K562 (cell line): ENCODE data around the gene HECW1. TPM values are rescaled to one million over a fixed set of nuclear protein-coding genes. Genes with fewer than 3 reads are reported as not detected.

Experiments used
- ATAC-seq: fragments of 200-7000 bp; cut with Tn5 transposase; 3 replicates; pipeline ENCODE4 v1.9.1; 2020; ENCODE audit warnings: moderate library complexity
- BruUV-seq: library from RNA; stranded (reverse); fragments of 400-500 nt; replicated peaks from 2 replicates; lab custom pipeline; 2021; lab: Mats Ljungman, UMichigan
- CTCF ChIA-PET: fragments of 300-600 bp; formaldehyde crosslinking; extraction: SDS; loops from one replicate; lab custom pipeline; 2021; ENCODE audit warnings: low intra/inter-chr PET ratio; lab: Yijun Ruan, JAX
- POLR2A ChIA-PET: fragments of 300-600, 350-650 bp; sonication (Branson Sonifier 250); formaldehyde crosslinking; extraction: SDS; loops from one replicate; lab custom pipeline; 2021; ENCODE audit warnings: antibody characterized with exemption, inconsistent platforms; lab: Yijun Ruan, JAX
- DNase-seq, 4 experiments: peaks; one replicate each; pipeline versions ENCODE4 v3.0.0 to v3.0.0-alpha.2; 2011 to 2018; ENCODE audit warnings: low spot score in 3 of 4, mixed read lengths in 3 of 4; ENCODE audit errors: extremely low read depth in 1 of 4
- FAIRE-seq: peaks from 2 replicates; lab custom pipeline; 2011; peaks lifted over from hg19 to GRCh38; lab: Jason Lieb, UNC
- H2AFZ ChIP-seq: 2 replicates; pipeline ENCODE4 v1.6.0; 2011; ENCODE audit warnings: low read depth, low read length, control low read depth, inconsistent platforms
- H3K27ac ChIP-seq: fragments of 200-600 bp; 3 replicates; pipeline ENCODE4 v1.8.0; 2011; ENCODE audit warnings: low read depth, mild to moderate bottlenecking, control low read depth, inconsistent platforms, low read length, moderate library complexity, mixed read lengths; ENCODE audit errors: extremely low read depth
- H3K27me3 ChIP-seq, 2 experiments: fragments of 300-600 bp in 1 of 2; 2 replicates in 1 of 2; 3 replicates in 1 of 2; pipeline versions ENCODE4 v1.6.0 to v1.8.0; 2011; ENCODE audit warnings: inconsistent platforms in 2 of 2, low read length in 2 of 2, mild to moderate bottlenecking in 1 of 2, mixed read lengths in 1 of 2, moderate library complexity in 1 of 2; ENCODE audit not compliant: control insufficient read depth in 2 of 2, insufficient read depth in 2 of 2
- H3K36me3 ChIP-seq: fragments of 300-600 bp; 3 replicates; pipeline ENCODE4 v1.8.0; 2011; ENCODE audit warnings: mild to moderate bottlenecking, low read length, inconsistent platforms; ENCODE audit not compliant: control insufficient read depth, insufficient read depth
- H3K4me1 ChIP-seq, 2 experiments: fragments of 200-600 bp in 1 of 2; replicated peaks in 1 of 2; 2 replicates in 1 of 2; 3 replicates in 1 of 2; pipeline versions ENCODE4 v1.5.1 to v1.8.0; 2011; ENCODE audit warnings: inconsistent platforms in 2 of 2, low read length in 2 of 2, mild to moderate bottlenecking in 1 of 2, mixed read lengths in 1 of 2, moderate library complexity in 1 of 2; ENCODE audit not compliant: control insufficient read depth in 2 of 2, insufficient read depth in 2 of 2
- H3K4me2 ChIP-seq: 2 replicates; pipeline ENCODE4 v1.6.1; 2011; ENCODE audit warnings: low read length, control low read depth, inconsistent platforms, mixed read lengths; ENCODE audit not compliant: insufficient read depth
- H3K4me3 ChIP-seq: fragments of 200-600 bp; sonication (generic), shearing (Covaris generic); 2 replicates; pipeline ENCODE4 v1.5.1; 2016; ENCODE audit warnings: control low read depth, inconsistent platforms
- H3K79me2 ChIP-seq: fragments of 200-600 bp; 3 replicates; pipeline ENCODE4 v1.8.0; 2011; ENCODE audit warnings: low read length, inconsistent platforms; ENCODE audit not compliant: control insufficient read depth, insufficient read depth
- H3K9ac ChIP-seq, 2 experiments: 2 replicates each; pipeline versions ENCODE4 v1.6.0 to v1.6.1; 2011; ENCODE audit warnings: low read depth in 2 of 2, low read length in 2 of 2, control low read depth in 1 of 2, inconsistent platforms in 1 of 2, mild to moderate bottlenecking in 1 of 2, mixed read lengths in 1 of 2; ENCODE audit not compliant: insufficient read depth in 1 of 2
- H3K9me1 ChIP-seq: one replicate; pipeline ENCODE4 v1.6.0; 2011; ENCODE audit warnings: inconsistent platforms, mild to moderate bottlenecking, low read length, moderate library complexity; ENCODE audit not compliant: control insufficient read depth, insufficient read depth
- H3K9me3 ChIP-seq: replicated peaks from 2 replicates; pipeline ENCODE4 v1.5.1; 2011; ENCODE audit warnings: low read depth, low read length, inconsistent platforms; ENCODE audit not compliant: control insufficient read depth, insufficient read depth
- H4K20me1 ChIP-seq: replicated peaks from 2 replicates; pipeline ENCODE4 v1.6.1; 2011; ENCODE audit warnings: low read length, inconsistent platforms, mixed read lengths; ENCODE audit not compliant: control insufficient read depth, insufficient read depth
- MTA3 ChIP-seq: fragments of 450-650 bp; formaldehyde crosslinking; IDR thresholded peaks from 2 replicates; pipeline ENCODE4 v1.6.1; 2017; ENCODE audit warnings: mild to moderate bottlenecking, borderline replicate concordance
- NCOA2 ChIP-seq, 2 experiments: fragments of 450-650 bp; IDR thresholded peaks; 2 replicates each; pipeline ENCODE4 v1.6.1; 2018; ENCODE audit warnings: mild to moderate bottlenecking in 2 of 2, moderate library complexity in 1 of 2; ENCODE audit not compliant: partially characterized antibody in 2 of 2
- NFXL1 ChIP-seq: fragments of 450-650 bp; formaldehyde crosslinking; IDR thresholded peaks from 2 replicates; pipeline ENCODE4 v1.4.0; 2021; ENCODE audit warnings: mild to moderate bottlenecking
- NUFIP1 ChIP-seq: fragments of 450-650 bp; IDR thresholded peaks from 2 replicates; pipeline ENCODE4 v1.6.1; 2018; ENCODE audit not compliant: partially characterized antibody
- RCOR1 ChIP-seq, 2 experiments: IDR thresholded peaks; 2 replicates each; pipeline ENCODE4 v1.6.1; 2012; ENCODE audit warnings: low read depth in 2 of 2, low read length in 2 of 2, borderline replicate concordance in 1 of 2, improper control_type of control experiment in 1 of 2
- SMAD4 ChIP-seq: fragments of 250-450 bp; sonication (Bioruptor Pico); conservative IDR thresholded peaks from 2 replicates; pipeline ENCODE4 v1.8.0; 2021; ENCODE audit warnings: inconsistent platforms, mild to moderate bottlenecking, moderate library complexity
- TAF7 ChIP-seq: fragments of 450-650 bp; IDR thresholded peaks from 2 replicates; pipeline ENCODE4 v1.6.1; 2016; ENCODE audit warnings: missing genetic modification characterization, missing compliant biosample characterization
- XRCC5 ChIP-seq: fragments of 200-400 bp; formaldehyde crosslinking; IDR thresholded peaks from 2 replicates; pipeline ENCODE4 v1.6.1; 2017; ENCODE audit warnings: low read depth, mild to moderate bottlenecking, low read length
- ZNF217 ChIP-seq: sonication (generic); formaldehyde crosslinking; IDR thresholded peaks from 2 replicates; pipeline ENCODE4 v1.8.0; 2022; ENCODE audit warnings: mild to moderate bottlenecking, missing genetic modification reagents
- ZNF224 ChIP-seq: sonication (generic); formaldehyde crosslinking; IDR thresholded peaks from 2 replicates; pipeline ENCODE4 v1.8.0; 2022; ENCODE audit warnings: mild to moderate bottlenecking, missing genetic modification reagents
- ZNF253 ChIP-seq: fragments of 250-450 bp; sonication (Bioruptor Pico); conservative IDR thresholded peaks from 2 replicates; pipeline ENCODE4 v1.6.1; 2021; ENCODE audit warnings: mild to moderate bottlenecking
- WGBS: fragments of 100-300 bp; shearing (Covaris generic); methylation state at CpG from one replicate; pipeline ENCODE4 v1.1.6; 2016; ENCODE audit warnings: low coverage, mixed read lengths; ENCODE audit not compliant: insufficient coverage; ENCODE audit errors: missing lambda C conversion rate; 5-methylcytosine and 5-hydroxymethylcytosine counted together
- in situ Hi-C: fragments of 300-500 bp; cut with MboI; formaldehyde crosslinking; loops from 4 replicates; pipeline ENCODE4 v1.15.0; 2018; ENCODE audit warnings: inconsistent platforms, mixed read lengths
- intact Hi-C: fragments of 100-400 bp; cut with micrococcal nuclease; formaldehyde crosslinking; loops from 2 replicates; pipeline ENCODE4 v1.14.2; 2022
- polyA plus RNA-seq, 8 experiments: library from polyadenylated mRNA; depleted of rRNA in 4 of 8; stranded (reverse) in 5 of 8; unstranded in 3 of 8; fragments of >200 nt; fragmentation: Nextera tagmentation in 2 of 8; fragmentation: Illumina TruSeq in 1 of 8; extraction: Ambion mirVana in 2 of 8; extraction: Trizol in 1 of 8; gene quantifications; 2 replicates each; pipeline versions ENCODE4 v1.2.1 to v1.2.3, GENCODE V29; 2011 to 2014; ENCODE audit warnings: inconsistent platforms in 1 of 8, missing spikeins in 1 of 8
- total RNA-seq, 7 experiments: library from RNA; depleted of rRNA in 6 of 7; stranded (reverse); fragments of >200 nt in 6 of 7; fragmentation: Illumina TruSeq in 2 of 7; extraction: Trizol in 2 of 7; gene quantifications; 2 replicates each; pipeline versions ENCODE4 v1.2.1 to v1.2.3, GENCODE V29; 2011 to 2021; ENCODE audit warnings: low replicate concordance in 1 of 7
- TF ChIP-seq, protein P1 (sequence below): sonication (generic); formaldehyde crosslinking; IDR thresholded peaks from 2 replicates; pipeline ENCODE4 v1.8.0; 2023; ENCODE audit warnings: missing genetic modification reagents, mild to moderate bottlenecking, borderline replicate concordance
- TF ChIP-seq, protein P2 (sequence below): sonication (generic); formaldehyde crosslinking; IDR thresholded peaks from 2 replicates; pipeline ENCODE4 v1.8.1; 2023; ENCODE audit warnings: mild to moderate bottlenecking, missing genetic modification reagents, moderate library complexity
- TF ChIP-seq, protein P3 (sequence below): sonication (generic); formaldehyde crosslinking; IDR thresholded peaks from 2 replicates; pipeline ENCODE4 v1.9.0; 2022; ENCODE audit warnings: mild to moderate bottlenecking, missing genetic modification reagents

Gene HECW1
- total and polyA plus RNA-seq, 9 of the 15 experiments (the other 6 are each of a cell fraction or from before 2014, with no cell fraction given): 0.07 to 0.31 (median 0.13) TPM; not detected in 4

DNA sequence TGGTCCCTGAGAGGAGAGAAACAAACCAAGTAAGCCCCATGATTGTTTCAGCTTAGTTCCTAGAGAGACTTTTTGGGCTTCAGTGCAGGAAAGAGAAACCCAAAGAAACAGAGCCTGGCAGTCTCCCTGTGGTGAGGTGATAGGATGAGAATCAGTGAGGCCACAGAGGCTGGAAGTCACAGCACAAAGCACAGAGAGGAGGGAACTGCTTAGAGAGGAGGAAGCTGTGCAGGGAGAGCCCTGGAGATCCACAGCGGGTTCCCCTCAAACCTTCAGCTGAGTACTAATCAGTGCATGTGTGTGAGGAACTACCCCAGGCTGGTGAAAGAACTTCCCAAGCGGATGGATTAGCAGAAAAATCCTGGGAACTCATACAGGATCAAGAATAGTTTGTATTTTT is 27.4 kb upstream of the HECW1 start (continued):
- TF ChIP-seq, protein P1, sequence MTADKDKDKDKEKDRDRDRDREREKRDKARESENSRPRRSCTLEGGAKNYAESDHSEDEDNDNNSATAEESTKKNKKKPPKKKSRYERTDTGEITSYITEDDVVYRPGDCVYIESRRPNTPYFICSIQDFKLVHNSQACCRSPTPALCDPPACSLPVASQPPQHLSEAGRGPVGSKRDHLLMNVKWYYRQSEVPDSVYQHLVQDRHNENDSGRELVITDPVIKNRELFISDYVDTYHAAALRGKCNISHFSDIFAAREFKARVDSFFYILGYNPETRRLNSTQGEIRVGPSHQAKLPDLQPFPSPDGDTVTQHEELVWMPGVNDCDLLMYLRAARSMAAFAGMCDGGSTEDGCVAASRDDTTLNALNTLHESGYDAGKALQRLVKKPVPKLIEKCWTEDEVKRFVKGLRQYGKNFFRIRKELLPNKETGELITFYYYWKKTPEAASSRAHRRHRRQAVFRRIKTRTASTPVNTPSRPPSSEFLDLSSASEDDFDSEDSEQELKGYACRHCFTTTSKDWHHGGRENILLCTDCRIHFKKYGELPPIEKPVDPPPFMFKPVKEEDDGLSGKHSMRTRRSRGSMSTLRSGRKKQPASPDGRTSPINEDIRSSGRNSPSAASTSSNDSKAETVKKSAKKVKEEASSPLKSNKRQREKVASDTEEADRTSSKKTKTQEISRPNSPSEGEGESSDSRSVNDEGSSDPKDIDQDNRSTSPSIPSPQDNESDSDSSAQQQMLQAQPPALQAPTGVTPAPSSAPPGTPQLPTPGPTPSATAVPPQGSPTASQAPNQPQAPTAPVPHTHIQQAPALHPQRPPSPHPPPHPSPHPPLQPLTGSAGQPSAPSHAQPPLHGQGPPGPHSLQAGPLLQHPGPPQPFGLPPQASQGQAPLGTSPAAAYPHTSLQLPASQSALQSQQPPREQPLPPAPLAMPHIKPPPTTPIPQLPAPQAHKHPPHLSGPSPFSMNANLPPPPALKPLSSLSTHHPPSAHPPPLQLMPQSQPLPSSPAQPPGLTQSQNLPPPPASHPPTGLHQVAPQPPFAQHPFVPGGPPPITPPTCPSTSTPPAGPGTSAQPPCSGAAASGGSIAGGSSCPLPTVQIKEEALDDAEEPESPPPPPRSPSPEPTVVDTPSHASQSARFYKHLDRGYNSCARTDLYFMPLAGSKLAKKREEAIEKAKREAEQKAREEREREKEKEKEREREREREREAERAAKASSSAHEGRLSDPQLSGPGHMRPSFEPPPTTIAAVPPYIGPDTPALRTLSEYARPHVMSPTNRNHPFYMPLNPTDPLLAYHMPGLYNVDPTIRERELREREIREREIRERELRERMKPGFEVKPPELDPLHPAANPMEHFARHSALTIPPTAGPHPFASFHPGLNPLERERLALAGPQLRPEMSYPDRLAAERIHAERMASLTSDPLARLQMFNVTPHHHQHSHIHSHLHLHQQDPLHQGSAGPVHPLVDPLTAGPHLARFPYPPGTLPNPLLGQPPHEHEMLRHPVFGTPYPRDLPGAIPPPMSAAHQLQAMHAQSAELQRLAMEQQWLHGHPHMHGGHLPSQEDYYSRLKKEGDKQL (CRISPR knock-in tag): no peak
- TF ChIP-seq NFXL1 (CRISPR knock-in tag) (no peak), NCOA2 (IDR thresholded peaks at IDR 0.05; ENCODE audit: partially characterized antibody in 2 of 2) (no peak), ZNF253 (CRISPR knock-in tag) (no peak)

DNA sequence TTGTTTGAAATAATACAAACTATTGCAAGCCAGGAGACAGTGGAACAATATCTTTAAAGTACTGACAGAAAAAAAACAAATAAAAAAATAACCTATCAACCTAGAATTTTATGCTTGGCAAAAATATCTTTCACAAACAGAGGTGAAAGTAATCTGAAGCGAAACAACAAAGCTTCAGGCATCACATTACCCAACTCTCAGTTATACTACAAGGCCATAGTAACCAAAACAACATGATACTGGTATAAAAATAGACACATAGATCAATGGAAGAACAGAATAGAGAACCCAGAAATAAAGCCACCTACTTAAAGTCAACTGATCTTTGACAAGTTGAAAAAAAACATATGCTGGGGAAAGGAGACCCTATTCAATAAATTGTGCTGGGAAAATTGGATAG is 26.5 kb upstream of the HECW1 start:
- Histone ChIP-seq H3K9me1 (no peaks in the 10 kb centered on the region), H3K4me2 (no peak overlapping the region), H3K27ac (no peak overlapping the region), H2AFZ (no peak overlapping the region), H3K36me3 (no peaks in the 10 kb centered on the region), H3K9ac (no peak overlapping the region), H3K9me3 (no peaks in the 10 kb centered on the region; the same call in 1 of the 2 replicates), H4K20me1 (no peaks in the 10 kb centered on the region), H3K27me3 (no peaks in the 10 kb centered on the region), H3K4me3 (no peak overlapping the region), H3K4me1 (no peaks in the 10 kb centered on the region), H3K79me2 (no peaks in the 10 kb centered on the region)
- in situ Hi-C loops: no loop called here
- WGBS: 39% methylated on average over 1 of the region's 1 CpG
- DNase-seq (no peak), ATAC-seq (no peak), FAIRE-seq (no peak)
- intact Hi-C loops: no loop called here
- no TSS peak for BruUV-seq
- ChIA-PET CTCF (no interaction called here), POLR2A (no interaction called here)
- no peak for TF ChIP-seq XRCC5
- TF ChIP-seq, protein P2, sequence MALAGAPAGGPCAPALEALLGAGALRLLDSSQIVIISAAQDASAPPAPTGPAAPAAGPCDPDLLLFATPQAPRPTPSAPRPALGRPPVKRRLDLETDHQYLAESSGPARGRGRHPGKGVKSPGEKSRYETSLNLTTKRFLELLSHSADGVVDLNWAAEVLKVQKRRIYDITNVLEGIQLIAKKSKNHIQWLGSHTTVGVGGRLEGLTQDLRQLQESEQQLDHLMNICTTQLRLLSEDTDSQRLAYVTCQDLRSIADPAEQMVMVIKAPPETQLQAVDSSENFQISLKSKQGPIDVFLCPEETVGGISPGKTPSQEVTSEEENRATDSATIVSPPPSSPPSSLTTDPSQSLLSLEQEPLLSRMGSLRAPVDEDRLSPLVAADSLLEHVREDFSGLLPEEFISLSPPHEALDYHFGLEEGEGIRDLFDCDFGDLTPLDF: no peak
- TF ChIP-seq RCOR1 (IDR thresholded peaks at IDR 0.05; ENCODE audit: borderline replicate concordance in 1 of 2, low read depth in 2 of 2, low read length in 2 of 2): no peak
- no peak for TF ChIP-seq ZNF224
- TF ChIP-seq NUFIP1: no peak
- no peak for TF ChIP-seq SMAD4
- TF ChIP-seq, protein P3, sequence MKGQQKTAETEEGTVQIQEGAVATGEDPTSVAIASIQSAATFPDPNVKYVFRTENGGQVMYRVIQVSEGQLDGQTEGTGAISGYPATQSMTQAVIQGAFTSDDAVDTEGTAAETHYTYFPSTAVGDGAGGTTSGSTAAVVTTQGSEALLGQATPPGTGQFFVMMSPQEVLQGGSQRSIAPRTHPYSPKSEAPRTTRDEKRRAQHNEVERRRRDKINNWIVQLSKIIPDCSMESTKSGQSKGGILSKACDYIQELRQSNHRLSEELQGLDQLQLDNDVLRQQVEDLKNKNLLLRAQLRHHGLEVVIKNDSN: no peak
- TF ChIP-seq ZNF217 (CRISPR knock-in tag): no peak
- TF ChIP-seq TAF7: no peak
- no peak for TF ChIP-seq MTA3
